Measurements from ENCODE around the gene CACHD1.
A peak's percentile ranks its signal among the peaks of the same experiment; 100 is the strongest.
"Not testable (repeated sequence)": the region's sequence is repeated elsewhere in the genome, so short reads cannot be mapped to it uniquely, and the experiment has no call there.

The CACHD1 gene

GRCh38 chr1:64675718-64676345 lies 205.9 kb downstream of the CACHD1 start:
- no peak for DNase-seq

- no peak for DNase-seq
Observed at GRCh38 chr1:64676386-64676785, 206.5 kb downstream of the CACHD1 start.

- no peak for DNase-seq
Observed at GRCh38 chr1:64677532-64677931, 207.6 kb downstream of the CACHD1 start.

- no peak for DNase-seq
Observed at GRCh38 chr1:64678366-64678765, 208.4 kb downstream of the CACHD1 start.

GRCh38 chr1:64679177-64679576 lies 209.2 kb downstream of the CACHD1 start:
- DNase-seq: no peak

- no peak for DNase-seq
Observed at GRCh38 chr1:64680599-64680998, 210.7 kb downstream of the CACHD1 start.

GRCh38 chr1:64681043-64681442 lies 211.1 kb downstream of the CACHD1 start:
- DNase-seq: no peak

GRCh38 chr1:64683419-64683818 lies 213.5 kb downstream of the CACHD1 start:
- no peak for DNase-seq

- DNase-seq: no peak
Observed at GRCh38 chr1:64685217-64685616, 215.3 kb downstream of the CACHD1 start.

GRCh38 chr1:64685765-64686341 lies 215.9 kb downstream of the CACHD1 start:
- DNase-seq: no peak

GRCh38 chr1:64686828-64687724 lies 217.1 kb downstream of the CACHD1 start:
- peak; percentile 22 for DNase-seq

GRCh38 chr1:64687725-64688327 lies 217.9 kb downstream of the CACHD1 start:
- DNase-seq: no peak

- no peak for DNase-seq
Observed at GRCh38 chr1:64691626-64692025, 221.7 kb downstream of the CACHD1 start.

- DNase-seq: no peak
Observed at GRCh38 chr1:64692911-64693310, 223.0 kb downstream of the CACHD1 start.

GRCh38 chr1:64693406-64693805 lies 223.5 kb downstream of the CACHD1 start:
- DNase-seq: no peak

- DNase-seq: no peak
Observed at GRCh38 chr1:64696879-64697278, 226.9 kb downstream of the CACHD1 start.

- DNase-seq: no peak
Observed at GRCh38 chr1:64699327-64699726, 229.4 kb downstream of the CACHD1 start.

- DNase-seq: no peak
Observed at GRCh38 chr1:64701071-64701470, 231.1 kb downstream of the CACHD1 start.

GRCh38 chr1:64701886-64702285 lies 232.0 kb downstream of the CACHD1 start:
- DNase-seq: no peak

GRCh38 chr1:64702670-64703069 lies 232.7 kb downstream of the CACHD1 start:
- DNase-seq: not testable (repeated sequence)

GRCh38 chr1:64703600-64703999 lies 233.7 kb downstream of the CACHD1 start:
- no peak for DNase-seq

GRCh38 chr1:64705591-64705990 lies 235.7 kb downstream of the CACHD1 start:
- DNase-seq: no peak

- DNase-seq: no peak
Observed at GRCh38 chr1:64711266-64711665, 241.3 kb downstream of the CACHD1 start.

GRCh38 chr1:64712049-64712448 lies 242.1 kb downstream of the CACHD1 start:
- DNase-seq: no peak

Data from activated gamma-delta T cell treated with Interleukin-2 at 50 U/mL for 16 hours (primary cell).